ENCODE results near the gene MLLT6. TPM values are rescaled to one million over a fixed set of nuclear protein-coding genes. Genes with fewer than 3 reads are reported as not detected.
A peak's percentile ranks its signal among the peaks of the same experiment; 100 is the strongest.

MLLT6 gene
- total and polyA plus RNA-seq, 2 of the 13 experiments (the other 11 are each of a cell fraction or from before 2014, with no cell fraction given) = 50.7 to 69.5 TPM

DNA sequence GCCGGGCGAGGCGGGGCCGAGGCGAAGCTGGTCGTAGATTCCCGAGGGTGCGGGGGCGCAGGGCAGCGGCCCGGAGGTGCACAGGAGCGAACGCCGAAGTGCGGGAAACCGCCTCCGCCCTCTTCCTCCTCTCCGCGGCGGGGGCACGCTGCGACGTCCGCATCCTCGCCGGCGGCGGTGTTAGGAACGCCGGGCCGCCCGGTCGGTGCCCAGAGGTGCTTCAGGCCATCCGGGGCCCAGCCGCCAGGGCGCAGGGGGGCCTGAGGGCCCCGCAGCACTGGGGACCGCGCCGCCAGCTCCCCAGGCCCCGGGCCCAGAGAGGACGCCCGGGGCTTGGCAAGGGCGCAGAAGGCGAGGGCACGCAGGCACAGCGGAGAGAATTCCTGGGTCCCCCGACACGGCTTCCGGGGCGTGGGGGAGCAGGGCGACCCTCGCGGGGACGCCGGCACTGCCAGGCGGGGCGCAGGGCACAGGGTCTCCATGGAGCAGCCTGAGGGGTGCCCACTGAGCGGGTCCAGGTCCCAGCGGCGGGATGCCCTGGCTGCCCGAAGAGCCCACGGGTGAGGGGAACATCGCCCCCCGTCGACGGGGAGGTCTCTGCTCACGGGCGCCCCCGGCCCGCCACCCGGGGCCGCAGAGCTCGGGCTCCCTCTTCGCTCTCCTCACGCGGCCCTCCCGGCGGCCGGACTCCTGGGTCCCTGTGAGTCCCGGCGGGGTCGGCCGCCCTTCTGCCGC, 30.9 kb upstream of the MLLT6 start (continued):
- TF ChIP-seq PCBP1 (IDR thresholded peaks at IDR 0.05; ENCODE audit: borderline replicate concordance, low read depth, low read length) (no peak), POLR2A (IDR thresholded peaks at IDR 0.05; ENCODE audit: insufficient read depth in 1 of 2, low read depth in 2 of 2, low read length in 2 of 2) (no peak), GTF2F1 (IDR thresholded peaks at IDR 0.05; ENCODE audit: low read length) (no peak), ZNF296 (CRISPR knock-in tag; conservative IDR thresholded peaks at IDR 0.05) (no peak), CCAR2 (optimal IDR thresholded peaks at IDR 0.05; ENCODE audit: low read depth, low read length) (no peak), SIN3A (IDR thresholded peaks at IDR 0.05; ENCODE audit: borderline replicate concordance, low read depth, low read length) (no peak), ZNF235 (CRISPR knock-in tag; IDR thresholded peaks at IDR 0.05; ENCODE audit: borderline replicate concordance) (no peak), ETV6 (CRISPR knock-in tag; conservative IDR thresholded peaks at IDR 0.05) (no peak), RNF2 (conservative IDR thresholded peaks at IDR 0.05; ENCODE audit: low read depth) (0 out of 2 replicates have a peak, but pooled peaks have one; percentile 19), CBFB (CRISPR knock-in tag; IDR thresholded peaks at IDR 0.05) (no peak), ZNF354B (CRISPR knock-in tag; IDR thresholded peaks at IDR 0.05) (no peak), STAG1 (CRISPR knock-in tag; IDR thresholded peaks at IDR 0.05) (no peak), ZSCAN21 (CRISPR knock-in tag; IDR thresholded peaks at IDR 0.05; ENCODE audit: borderline replicate concordance) (0 out of 2 replicates have a peak, but pooled peaks have one; percentile 42), POLR2AphosphoS2 (IDR thresholded peaks at IDR 0.05; ENCODE audit: low read depth, low read length) (no peak), PHF8 (CRISPR knock-in tag; IDR thresholded peaks at IDR 0.05) (no peak; the same call in 1 of the 2 replicates), RBM39 (IDR thresholded peaks at IDR 0.05; ENCODE audit: low read depth, low read length, poor library complexity, severe bottlenecking) (no peak), ZSCAN12 (CRISPR knock-in tag; IDR thresholded peaks at IDR 0.05) (0 out of 2 replicates have a peak, but pooled peaks have one; percentile 26), ZNF256 (CRISPR knock-in tag; conservative IDR thresholded peaks at IDR 0.05) (no peak)
- TF ChIP-seq, protein P1, sequence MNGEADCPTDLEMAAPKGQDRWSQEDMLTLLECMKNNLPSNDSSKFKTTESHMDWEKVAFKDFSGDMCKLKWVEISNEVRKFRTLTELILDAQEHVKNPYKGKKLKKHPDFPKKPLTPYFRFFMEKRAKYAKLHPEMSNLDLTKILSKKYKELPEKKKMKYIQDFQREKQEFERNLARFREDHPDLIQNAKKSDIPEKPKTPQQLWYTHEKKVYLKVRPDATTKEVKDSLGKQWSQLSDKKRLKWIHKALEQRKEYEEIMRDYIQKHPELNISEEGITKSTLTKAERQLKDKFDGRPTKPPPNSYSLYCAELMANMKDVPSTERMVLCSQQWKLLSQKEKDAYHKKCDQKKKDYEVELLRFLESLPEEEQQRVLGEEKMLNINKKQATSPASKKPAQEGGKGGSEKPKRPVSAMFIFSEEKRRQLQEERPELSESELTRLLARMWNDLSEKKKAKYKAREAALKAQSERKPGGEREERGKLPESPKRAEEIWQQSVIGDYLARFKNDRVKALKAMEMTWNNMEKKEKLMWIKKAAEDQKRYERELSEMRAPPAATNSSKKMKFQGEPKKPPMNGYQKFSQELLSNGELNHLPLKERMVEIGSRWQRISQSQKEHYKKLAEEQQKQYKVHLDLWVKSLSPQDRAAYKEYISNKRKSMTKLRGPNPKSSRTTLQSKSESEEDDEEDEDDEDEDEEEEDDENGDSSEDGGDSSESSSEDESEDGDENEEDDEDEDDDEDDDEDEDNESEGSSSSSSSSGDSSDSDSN (CRISPR knock-in tag; IDR thresholded peaks at IDR 0.05) = peak; percentile 85
- TF ChIP-seq, protein P2, sequence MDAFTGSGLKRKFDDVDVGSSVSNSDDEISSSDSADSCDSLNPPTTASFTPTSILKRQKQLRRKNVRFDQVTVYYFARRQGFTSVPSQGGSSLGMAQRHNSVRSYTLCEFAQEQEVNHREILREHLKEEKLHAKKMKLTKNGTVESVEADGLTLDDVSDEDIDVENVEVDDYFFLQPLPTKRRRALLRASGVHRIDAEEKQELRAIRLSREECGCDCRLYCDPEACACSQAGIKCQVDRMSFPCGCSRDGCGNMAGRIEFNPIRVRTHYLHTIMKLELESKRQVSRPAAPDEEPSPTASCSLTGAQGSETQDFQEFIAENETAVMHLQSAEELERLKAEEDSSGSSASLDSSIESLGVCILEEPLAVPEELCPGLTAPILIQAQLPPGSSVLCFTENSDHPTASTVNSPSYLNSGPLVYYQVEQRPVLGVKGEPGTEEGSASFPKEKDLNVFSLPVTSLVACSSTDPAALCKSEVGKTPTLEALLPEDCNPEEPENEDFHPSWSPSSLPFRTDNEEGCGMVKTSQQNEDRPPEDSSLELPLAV (CRISPR knock-in tag; conservative IDR thresholded peaks at IDR 0.05; ENCODE audit: low read depth) = no peak
- TF ChIP-seq, protein P3, sequence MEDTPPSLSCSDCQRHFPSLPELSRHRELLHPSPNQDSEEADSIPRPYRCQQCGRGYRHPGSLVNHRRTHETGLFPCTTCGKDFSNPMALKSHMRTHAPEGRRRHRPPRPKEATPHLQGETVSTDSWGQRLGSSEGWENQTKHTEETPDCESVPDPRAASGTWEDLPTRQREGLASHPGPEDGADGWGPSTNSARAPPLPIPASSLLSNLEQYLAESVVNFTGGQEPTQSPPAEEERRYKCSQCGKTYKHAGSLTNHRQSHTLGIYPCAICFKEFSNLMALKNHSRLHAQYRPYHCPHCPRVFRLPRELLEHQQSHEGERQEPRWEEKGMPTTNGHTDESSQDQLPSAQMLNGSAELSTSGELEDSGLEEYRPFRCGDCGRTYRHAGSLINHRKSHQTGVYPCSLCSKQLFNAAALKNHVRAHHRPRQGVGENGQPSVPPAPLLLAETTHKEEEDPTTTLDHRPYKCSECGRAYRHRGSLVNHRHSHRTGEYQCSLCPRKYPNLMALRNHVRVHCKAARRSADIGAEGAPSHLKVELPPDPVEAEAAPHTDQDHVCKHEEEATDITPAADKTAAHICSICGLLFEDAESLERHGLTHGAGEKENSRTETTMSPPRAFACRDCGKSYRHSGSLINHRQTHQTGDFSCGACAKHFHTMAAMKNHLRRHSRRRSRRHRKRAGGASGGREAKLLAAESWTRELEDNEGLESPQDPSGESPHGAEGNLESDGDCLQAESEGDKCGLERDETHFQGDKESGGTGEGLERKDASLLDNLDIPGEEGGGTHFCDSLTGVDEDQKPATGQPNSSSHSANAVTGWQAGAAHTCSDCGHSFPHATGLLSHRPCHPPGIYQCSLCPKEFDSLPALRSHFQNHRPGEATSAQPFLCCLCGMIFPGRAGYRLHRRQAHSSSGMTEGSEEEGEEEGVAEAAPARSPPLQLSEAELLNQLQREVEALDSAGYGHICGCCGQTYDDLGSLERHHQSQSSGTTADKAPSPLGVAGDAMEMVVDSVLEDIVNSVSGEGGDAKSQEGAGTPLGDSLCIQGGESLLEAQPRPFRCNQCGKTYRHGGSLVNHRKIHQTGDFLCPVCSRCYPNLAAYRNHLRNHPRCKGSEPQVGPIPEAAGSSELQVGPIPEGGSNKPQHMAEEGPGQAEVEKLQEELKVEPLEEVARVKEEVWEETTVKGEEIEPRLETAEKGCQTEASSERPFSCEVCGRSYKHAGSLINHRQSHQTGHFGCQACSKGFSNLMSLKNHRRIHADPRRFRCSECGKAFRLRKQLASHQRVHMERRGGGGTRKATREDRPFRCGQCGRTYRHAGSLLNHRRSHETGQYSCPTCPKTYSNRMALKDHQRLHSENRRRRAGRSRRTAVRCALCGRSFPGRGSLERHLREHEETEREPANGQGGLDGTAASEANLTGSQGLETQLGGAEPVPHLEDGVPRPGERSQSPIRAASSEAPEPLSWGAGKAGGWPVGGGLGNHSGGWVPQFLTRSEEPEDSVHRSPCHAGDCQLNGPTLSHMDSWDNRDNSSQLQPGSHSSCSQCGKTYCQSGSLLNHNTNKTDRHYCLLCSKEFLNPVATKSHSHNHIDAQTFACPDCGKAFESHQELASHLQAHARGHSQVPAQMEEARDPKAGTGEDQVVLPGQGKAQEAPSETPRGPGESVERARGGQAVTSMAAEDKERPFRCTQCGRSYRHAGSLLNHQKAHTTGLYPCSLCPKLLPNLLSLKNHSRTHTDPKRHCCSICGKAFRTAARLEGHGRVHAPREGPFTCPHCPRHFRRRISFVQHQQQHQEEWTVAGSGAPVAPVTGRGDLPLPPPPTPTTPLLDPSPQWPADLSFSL (CRISPR knock-in tag; IDR thresholded peaks at IDR 0.05) = no peak

Data from HepG2 (cell line).